ENCODE results near the gene GALNT13. TPM values are rescaled to one million over a fixed set of nuclear protein-coding genes. Genes with fewer than 3 reads are reported as not detected.
A peak's percentile ranks its signal among the peaks of the same experiment; 100 is the strongest.

Gene GALNT13
- total and polyA plus RNA-seq, 10 of the 15 experiments (the other 5 are each of a cell fraction or from before 2014, with no cell fraction given), result 0.04 TPM; not detected in 9

DNA sequence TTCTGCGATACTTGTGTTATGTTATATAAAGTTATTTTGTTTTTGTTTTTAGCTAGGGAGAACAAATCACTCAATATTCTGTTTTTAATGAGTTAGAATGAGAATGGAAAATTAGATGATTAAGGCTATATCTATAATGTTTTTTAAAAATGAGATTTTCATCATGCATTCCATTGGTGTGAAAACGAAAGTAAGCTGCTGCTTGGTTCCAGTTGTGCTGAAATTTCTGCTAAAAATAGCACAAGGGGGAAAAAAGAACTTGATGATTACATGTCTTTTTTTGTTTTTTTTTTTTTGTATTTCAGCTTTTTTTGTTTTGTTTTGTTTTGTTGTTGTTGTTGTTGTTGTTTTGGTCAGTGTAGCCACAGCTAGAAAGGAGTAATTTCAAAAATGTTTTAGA is 584.1 kb downstream of the GALNT13 start (continued):
- TF ChIP-seq, protein P1, sequence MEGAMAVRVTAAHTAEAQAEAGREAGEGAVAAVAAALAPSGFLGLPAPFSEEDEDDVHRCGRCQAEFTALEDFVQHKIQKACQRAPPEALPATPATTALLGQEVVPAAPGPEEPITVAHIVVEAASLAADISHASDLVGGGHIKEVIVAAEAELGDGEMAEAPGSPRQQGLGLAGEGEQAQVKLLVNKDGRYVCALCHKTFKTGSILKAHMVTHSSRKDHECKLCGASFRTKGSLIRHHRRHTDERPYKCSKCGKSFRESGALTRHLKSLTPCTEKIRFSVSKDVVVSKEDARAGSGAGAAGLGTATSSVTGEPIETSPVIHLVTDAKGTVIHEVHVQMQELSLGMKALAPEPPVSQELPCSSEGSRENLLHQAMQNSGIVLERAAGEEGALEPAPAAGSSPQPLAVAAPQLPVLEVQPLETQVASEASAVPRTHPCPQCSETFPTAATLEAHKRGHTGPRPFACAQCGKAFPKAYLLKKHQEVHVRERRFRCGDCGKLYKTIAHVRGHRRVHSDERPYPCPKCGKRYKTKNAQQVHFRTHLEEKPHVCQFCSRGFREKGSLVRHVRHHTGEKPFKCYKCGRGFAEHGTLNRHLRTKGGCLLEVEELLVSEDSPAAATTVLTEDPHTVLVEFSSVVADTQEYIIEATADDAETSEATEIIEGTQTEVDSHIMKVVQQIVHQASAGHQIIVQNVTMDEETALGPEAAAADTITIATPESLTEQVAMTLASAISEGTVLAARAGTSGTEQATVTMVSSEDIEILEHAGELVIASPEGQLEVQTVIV (IDR thresholded peaks at IDR 0.05; ENCODE audit: borderline replicate concordance, partially characterized antibody), result no peak
- TF ChIP-seq NFYA (IDR thresholded peaks at IDR 0.05; ENCODE audit: borderline replicate concordance, low read depth, low read length) (no peak), LARP7 (IDR thresholded peaks at IDR 0.05) (no peak), JUNB (IDR thresholded peaks at IDR 0.05) (no peak)
- TF ChIP-seq, protein P2, sequence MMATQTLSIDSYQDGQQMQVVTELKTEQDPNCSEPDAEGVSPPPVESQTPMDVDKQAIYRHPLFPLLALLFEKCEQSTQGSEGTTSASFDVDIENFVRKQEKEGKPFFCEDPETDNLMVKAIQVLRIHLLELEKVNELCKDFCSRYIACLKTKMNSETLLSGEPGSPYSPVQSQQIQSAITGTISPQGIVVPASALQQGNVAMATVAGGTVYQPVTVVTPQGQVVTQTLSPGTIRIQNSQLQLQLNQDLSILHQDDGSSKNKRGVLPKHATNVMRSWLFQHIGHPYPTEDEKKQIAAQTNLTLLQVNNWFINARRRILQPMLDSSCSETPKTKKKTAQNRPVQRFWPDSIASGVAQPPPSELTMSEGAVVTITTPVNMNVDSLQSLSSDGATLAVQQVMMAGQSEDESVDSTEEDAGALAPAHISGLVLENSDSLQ (IDR thresholded peaks at IDR 0.05), result no peak

DNA sequence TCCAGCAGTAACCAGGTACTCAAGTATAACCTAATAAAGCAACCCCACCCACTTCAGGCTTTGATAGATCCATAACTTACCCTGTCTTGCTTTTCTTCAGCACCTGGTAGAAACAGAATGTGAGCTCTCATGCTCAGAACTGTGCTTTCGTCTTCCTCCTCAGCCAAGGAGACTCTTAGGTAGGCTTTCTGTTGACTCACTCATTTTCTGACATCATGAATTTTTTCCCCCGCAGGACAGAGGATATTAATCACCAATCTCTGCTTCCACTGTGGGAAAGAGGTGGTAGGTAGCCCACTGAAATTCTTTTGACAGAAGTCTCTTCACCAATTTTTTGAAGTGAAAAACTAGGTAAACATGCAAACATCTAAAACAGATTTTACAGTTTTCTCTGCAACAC is 585.6 kb downstream of the GALNT13 start:
- Histone ChIP-seq H3K4me1 (ENCODE audit: control insufficient read depth, insufficient read depth, low read length) (no peaks in the 10 kb centered on the region), H3K27ac (ENCODE audit: control insufficient read depth, insufficient read depth) (no peak overlapping the region), H2AFZ (ENCODE audit: control insufficient read depth, low read depth, low read length) (no peak overlapping the region), H3K9ac (ENCODE audit: control insufficient read depth, insufficient read depth, low read length) (no peak overlapping the region), H3K36me3 (ENCODE audit: control insufficient read depth in 2 of 2, insufficient read depth in 2 of 2, low read length in 1 of 2) (no peaks in the 10 kb centered on the region), H3K79me2 (ENCODE audit: control insufficient read depth, insufficient read depth, low read length) (no peaks in the 10 kb centered on the region), H3K4me3 (no peak overlapping the region), H3K4me2 (ENCODE audit: control insufficient read depth, insufficient read depth) (no peak overlapping the region), H3K27me3 (replicated peaks in 1 of 2; ENCODE audit: control insufficient read depth in 2 of 2, insufficient read depth in 2 of 2, low read length in 1 of 2) (no peaks in the 10 kb centered on the region), H4K20me1 (ENCODE audit: control insufficient read depth, insufficient read depth) (no peaks in the 10 kb centered on the region), H3K9me3 (replicated peaks; ENCODE audit: control insufficient read depth, insufficient read depth, low read length) (no peaks in the 10 kb centered on the region)
- CTCF ChIA-PET, result no interaction called here
- FAIRE-seq, result no peak
- no TSS peak for BruUV-seq (replicated peaks)
- POLR2A ChIA-PET, result no interaction called here
- RAD21 ChIA-PET (ENCODE audit: unreplicated experiment), result interaction anchor here (1.0 kb wide), 1 partner anchor 27 kb away, joined by 3 read pairs; no protein-coding TSS in a partner anchor
- intact Hi-C loops (cut with micrococcal nuclease; ENCODE audit: unreplicated experiment) (no loop called here), in situ Hi-C loops (cut with MboI) (no loop called here)
- SMC1A ChIA-PET (ENCODE audit: uncharacterized antibody, unreplicated experiment), result interaction anchor here (0.9 kb wide), 1 partner anchor 853 kb away, joined by 3 read pairs; no protein-coding TSS in a partner anchor
- no peak for DNase-seq (ENCODE audit: low read depth, low spot score)
- TF ChIP-seq ASH2L (IDR thresholded peaks at IDR 0.05; ENCODE audit: borderline replicate concordance, low read depth) (no peak), BHLHE40 (IDR thresholded peaks at IDR 0.05; ENCODE audit: borderline replicate concordance in 1 of 2, low read depth in 2 of 2, low read length in 1 of 2) (no peak), TCF3 (IDR thresholded peaks at IDR 0.05; ENCODE audit: borderline replicate concordance, insufficient read depth, low read depth, low read length) (no peak), EP300 (IDR thresholded peaks at IDR 0.05; ENCODE audit: borderline replicate concordance in 1 of 2, control insufficient read depth in 1 of 2, low read depth in 2 of 2, low read length in 2 of 2) (no peak), PAX8 (IDR thresholded peaks at IDR 0.05) (no peak), STAT1 (conservative IDR thresholded peaks at IDR 0.05) (no peak), NR2F1 (conservative IDR thresholded peaks at IDR 0.05) (no peak), ZZZ3 (IDR thresholded peaks at IDR 0.05; ENCODE audit: control insufficient read depth, insufficient read length, low read depth) (no peak), TAF1 (IDR thresholded peaks at IDR 0.05; ENCODE audit: borderline replicate concordance, low read depth, low read length) (no peak)
- TF ChIP-seq, protein P3, sequence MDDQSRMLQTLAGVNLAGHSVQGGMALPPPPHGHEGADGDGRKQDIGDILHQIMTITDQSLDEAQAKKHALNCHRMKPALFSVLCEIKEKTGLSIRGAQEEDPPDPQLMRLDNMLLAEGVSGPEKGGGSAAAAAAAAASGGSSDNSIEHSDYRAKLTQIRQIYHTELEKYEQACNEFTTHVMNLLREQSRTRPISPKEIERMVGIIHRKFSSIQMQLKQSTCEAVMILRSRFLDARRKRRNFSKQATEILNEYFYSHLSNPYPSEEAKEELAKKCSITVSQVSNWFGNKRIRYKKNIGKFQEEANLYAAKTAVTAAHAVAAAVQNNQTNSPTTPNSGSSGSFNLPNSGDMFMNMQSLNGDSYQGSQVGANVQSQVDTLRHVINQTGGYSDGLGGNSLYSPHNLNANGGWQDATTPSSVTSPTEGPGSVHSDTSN (IDR thresholded peaks at IDR 0.05; ENCODE audit: insufficient replicate concordance, low read depth, low read length), result no peak
- TF ChIP-seq, protein P1 (IDR thresholded peaks at IDR 0.05; ENCODE audit: borderline replicate concordance, partially characterized antibody), result no peak
- WGBS (ENCODE audit: insufficient coverage, insufficient replicate concordance, low lambda C conversion rate, missing lambda C conversion rate), result 34% methylated on average over 2 of the region's 2 CpGs
- ATAC-seq, result peak; percentile 23; the same call in 1 of the 3 replicates

Data from GM12878 (cell line).